ENCODE measurements around the gene ABCB1. TPM values are rescaled to one million over a fixed set of nuclear protein-coding genes. Genes with fewer than 3 reads are reported as not detected.

ABCB1 gene
- total and polyA plus RNA-seq, 2 of the 8 experiments (the other 6 are each of a cell fraction or from before 2014, with no cell fraction given), result 0.51 to 1.2 TPM

DNA sequence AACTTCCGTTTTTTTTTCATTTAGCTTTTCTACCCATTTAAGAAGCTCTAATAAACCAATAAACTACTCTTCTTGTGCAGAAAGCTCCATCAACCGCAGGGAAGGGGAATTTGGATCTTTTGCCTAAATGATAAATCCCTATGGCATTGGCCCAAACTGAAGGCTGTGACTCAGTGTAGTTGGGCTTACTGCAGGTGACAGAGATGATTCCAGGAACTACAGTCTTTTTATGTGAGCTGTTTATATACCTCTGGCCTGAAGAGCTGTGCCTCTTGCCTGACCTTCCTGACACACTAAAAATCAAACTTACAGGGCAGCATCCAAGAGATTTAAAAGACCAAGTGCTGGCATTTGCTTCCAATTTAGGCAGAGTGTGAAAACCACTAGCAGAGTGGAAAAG lies 25.2 kb downstream of the ABCB1 start (continued):
- TF ChIP-seq SIRT6 (IDR thresholded peaks at IDR 0.05; ENCODE audit: low read length) (no peak), FOSL1 (IDR thresholded peaks at IDR 0.05; ENCODE audit: insufficient read depth, low read depth, low read length) (no peak), KDM4A (IDR thresholded peaks at IDR 0.05; ENCODE audit: low read depth, low read length, severe bottlenecking) (no peak), TAF7 (optimal IDR thresholded peaks at IDR 0.05; ENCODE audit: borderline replicate concordance, low read depth, low read length) (no peak), CREB1 (IDR thresholded peaks at IDR 0.05) (no peak), JUND (IDR thresholded peaks at IDR 0.05; ENCODE audit: low read length) (no peak), CBX5 (IDR thresholded peaks at IDR 0.05; ENCODE audit: low read depth, low read length) (no peak)
- TF ChIP-seq, protein P1, sequence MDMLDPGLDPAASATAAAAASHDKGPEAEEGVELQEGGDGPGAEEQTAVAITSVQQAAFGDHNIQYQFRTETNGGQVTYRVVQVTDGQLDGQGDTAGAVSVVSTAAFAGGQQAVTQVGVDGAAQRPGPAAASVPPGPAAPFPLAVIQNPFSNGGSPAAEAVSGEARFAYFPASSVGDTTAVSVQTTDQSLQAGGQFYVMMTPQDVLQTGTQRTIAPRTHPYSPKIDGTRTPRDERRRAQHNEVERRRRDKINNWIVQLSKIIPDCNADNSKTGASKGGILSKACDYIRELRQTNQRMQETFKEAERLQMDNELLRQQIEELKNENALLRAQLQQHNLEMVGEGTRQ (IDR thresholded peaks at IDR 0.05; ENCODE audit: low read length), result no peak
